Type B pancreatic cell (in vitro differentiated cells): ENCODE results near the gene UBR2. TPM values are rescaled to one million over a fixed set of nuclear protein-coding genes. Genes with fewer than 3 reads are reported as not detected.
"Not testable (repeated sequence)": the region's sequence is repeated elsewhere in the genome, so short reads cannot be mapped to it uniquely, and the experiment has no call there.

ENCODE experiments used
- DNase-seq: peaks from one replicate; pipeline ENCODE4 v3.0.0; 2021; ENCODE audit warnings: mixed read lengths; ENCODE audit not compliant: unreplicated experiment; ENCODE audit errors: extremely low spot score
- H3K27ac Mint-ChIP-seq: 2 replicates; pipeline ENCODE4 v1.8.0; 2021; ENCODE audit warnings: mild to moderate bottlenecking, mixed read lengths
- H3K27me3 Mint-ChIP-seq: 2 replicates; pipeline ENCODE4 v1.8.0; 2021; ENCODE audit warnings: mixed read lengths
- H3K36me3 Mint-ChIP-seq: 2 replicates; pipeline ENCODE4 v1.8.0; 2021; ENCODE audit warnings: mixed read lengths
- H3K4me1 Mint-ChIP-seq: one replicate; pipeline ENCODE4 v1.8.0; 2021; ENCODE audit warnings: mixed read lengths; ENCODE audit not compliant: unreplicated experiment
- H3K4me3 Mint-ChIP-seq: 2 replicates; pipeline ENCODE4 v1.8.0; 2021; ENCODE audit warnings: mild to moderate bottlenecking, mixed read lengths
- H3K9me3 Mint-ChIP-seq: 2 replicates; pipeline ENCODE4 v1.8.0; 2021; ENCODE audit warnings: mixed read lengths
- total RNA-seq: library from RNA; stranded (reverse); gene quantifications from 2 replicates; pipeline ENCODE4 v1.2.1, GENCODE V29; 2021; ENCODE audit warnings: low replicate concordance
- TF ChIP-seq, protein P1 (sequence below): fragments of 200-600 bp; sonication (generic); conservative IDR thresholded peaks from 2 replicates; pipeline ENCODE4 v1.5.0; 2021; ENCODE audit warnings: antibody characterized with exemption, mild to moderate bottlenecking

Gene UBR2
- total RNA-seq, 1 donor from 2014 or later: 26.6 TPM

GRCh38 chr6:42598300-42598699, 34.5 kb downstream of the UBR2 start:
- DNase-seq: no peak
- Mint-ChIP-seq H3K4me1 (no peaks in the 10 kb centered on the region), H3K9me3 (no peaks in the 10 kb centered on the region), H3K27ac (no peak overlapping the region), H3K27me3 (no peaks in the 10 kb centered on the region), H3K36me3 (peaks cover 37% of the 10 kb centered on the region), H3K4me3 (no peak overlapping the region)
- TF ChIP-seq, protein P1, sequence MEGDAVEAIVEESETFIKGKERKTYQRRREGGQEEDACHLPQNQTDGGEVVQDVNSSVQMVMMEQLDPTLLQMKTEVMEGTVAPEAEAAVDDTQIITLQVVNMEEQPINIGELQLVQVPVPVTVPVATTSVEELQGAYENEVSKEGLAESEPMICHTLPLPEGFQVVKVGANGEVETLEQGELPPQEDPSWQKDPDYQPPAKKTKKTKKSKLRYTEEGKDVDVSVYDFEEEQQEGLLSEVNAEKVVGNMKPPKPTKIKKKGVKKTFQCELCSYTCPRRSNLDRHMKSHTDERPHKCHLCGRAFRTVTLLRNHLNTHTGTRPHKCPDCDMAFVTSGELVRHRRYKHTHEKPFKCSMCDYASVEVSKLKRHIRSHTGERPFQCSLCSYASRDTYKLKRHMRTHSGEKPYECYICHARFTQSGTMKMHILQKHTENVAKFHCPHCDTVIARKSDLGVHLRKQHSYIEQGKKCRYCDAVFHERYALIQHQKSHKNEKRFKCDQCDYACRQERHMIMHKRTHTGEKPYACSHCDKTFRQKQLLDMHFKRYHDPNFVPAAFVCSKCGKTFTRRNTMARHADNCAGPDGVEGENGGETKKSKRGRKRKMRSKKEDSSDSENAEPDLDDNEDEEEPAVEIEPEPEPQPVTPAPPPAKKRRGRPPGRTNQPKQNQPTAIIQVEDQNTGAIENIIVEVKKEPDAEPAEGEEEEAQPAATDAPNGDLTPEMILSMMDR: no peak

DNA sequence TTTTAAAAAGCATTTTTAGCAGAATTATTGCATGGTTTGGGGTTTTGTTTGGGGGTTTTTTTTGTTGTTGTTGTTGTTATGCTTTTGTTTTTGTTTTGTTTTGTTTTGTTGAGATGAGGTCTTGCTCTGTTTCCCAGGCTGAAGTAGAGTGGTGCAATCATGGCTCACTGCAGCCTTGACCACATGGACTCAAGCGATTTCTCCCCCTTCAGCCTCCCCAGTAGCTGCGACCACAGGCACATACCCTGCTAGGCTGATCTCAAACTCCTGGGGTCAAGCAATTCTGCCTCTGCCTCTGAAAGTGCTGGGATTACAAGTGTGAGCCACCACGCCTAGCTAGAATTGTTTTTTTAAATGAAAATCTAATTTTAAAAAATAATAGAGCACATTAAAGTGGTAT, 35.7 kb downstream of the UBR2 start:
- H3K4me3 Mint-ChIP-seq: no peak overlapping the region
- H3K36me3 Mint-ChIP-seq: peaks cover 39% of the 10 kb centered on the region
- DNase-seq: no peak
- no peak overlapping the region for H3K27ac Mint-ChIP-seq
- TF ChIP-seq, protein P1: no peak
- H3K9me3 Mint-ChIP-seq: no peaks in the 10 kb centered on the region
- no peaks in the 10 kb centered on the region for H3K27me3 Mint-ChIP-seq
- no peaks in the 10 kb centered on the region for H3K4me1 Mint-ChIP-seq

DNA sequence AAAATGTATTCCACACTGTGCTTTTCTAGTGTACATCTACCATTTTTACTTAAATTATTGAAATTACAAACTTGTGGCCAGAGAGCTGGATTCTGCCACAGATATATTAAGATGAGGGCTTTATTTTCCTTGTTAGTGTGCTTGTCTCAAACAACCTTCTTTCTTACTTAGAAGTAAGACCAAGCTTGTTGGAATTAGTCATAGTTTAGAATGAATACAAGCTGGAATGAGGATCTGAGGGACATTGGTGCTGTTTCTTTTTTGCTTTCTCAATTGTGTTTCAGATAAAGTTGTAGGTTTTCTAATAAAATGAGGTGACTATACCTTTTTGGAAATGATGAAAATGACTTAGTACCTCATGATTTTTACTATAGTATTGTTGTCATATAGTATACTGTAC, 40.3 kb downstream of the UBR2 start:
- no peaks in the 10 kb centered on the region for H3K9me3 Mint-ChIP-seq
- H3K4me3 Mint-ChIP-seq: no peak overlapping the region
- TF ChIP-seq, protein P1: no peak
- H3K4me1 Mint-ChIP-seq: no peaks in the 10 kb centered on the region
- peaks cover 17% of the 10 kb centered on the region for H3K36me3 Mint-ChIP-seq
- H3K27ac Mint-ChIP-seq: no peak overlapping the region
- no peak for DNase-seq
- H3K27me3 Mint-ChIP-seq: no peaks in the 10 kb centered on the region

DNA sequence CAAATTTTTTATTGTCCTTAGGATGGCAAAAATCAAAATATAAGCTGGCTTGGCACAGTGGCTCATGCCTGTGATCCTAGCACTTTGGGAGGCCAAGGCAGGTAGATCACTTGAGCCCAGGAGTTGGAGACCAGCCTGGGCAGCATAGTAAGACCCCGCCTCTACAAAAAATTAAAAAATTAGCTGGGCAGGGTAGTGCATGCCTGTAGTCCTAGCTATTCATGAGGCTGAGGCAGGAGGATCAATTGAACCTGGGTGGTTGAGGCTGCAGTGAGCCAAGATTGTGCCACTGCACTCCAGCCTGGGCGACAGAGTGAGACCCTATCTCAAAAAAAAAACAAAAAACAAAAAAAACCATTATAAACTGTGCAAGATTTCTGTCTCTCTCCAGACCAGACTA, 40.9 kb downstream of the UBR2 start:
- H3K4me3 Mint-ChIP-seq, H3K27ac Mint-ChIP-seq, DNase-seq, H3K4me1 Mint-ChIP-seq, H3K9me3 Mint-ChIP-seq, H3K27me3 Mint-ChIP-seq: not testable (repeated sequence)
- peaks cover 18% of the 10 kb centered on the region for H3K36me3 Mint-ChIP-seq

GRCh38 chr6:42610416-42610815, 46.6 kb downstream of the UBR2 start:
- Mint-ChIP-seq H3K36me3 (peaks cover 13% of the 10 kb centered on the region), H3K9me3 (no peaks in the 10 kb centered on the region), H3K27me3 (no peaks in the 10 kb centered on the region), H3K27ac (no peak overlapping the region), H3K4me1 (no peaks in the 10 kb centered on the region), H3K4me3 (no peak overlapping the region)
- TF ChIP-seq, protein P1: no peak
- DNase-seq: no peak

- Mint-ChIP-seq H3K9me3 (no peaks in the 10 kb centered on the region), H3K36me3 (peaks cover 11% of the 10 kb centered on the region), H3K4me1 (no peaks in the 10 kb centered on the region), H3K27me3 (no peaks in the 10 kb centered on the region), H3K27ac (no peak overlapping the region), H3K4me3 (no peak overlapping the region)
- no peak for DNase-seq
- TF ChIP-seq, protein P1: no peak
Observed at GRCh38 chr6:42615518-42615917, 51.7 kb downstream of the UBR2 start.
